K562 (cell line): Measurements from ENCODE around the gene USP2. TPM values are rescaled to one million over a fixed set of nuclear protein-coding genes. Genes with fewer than 3 reads are reported as not detected.

Source experiments
- CREB5 ChIP-seq: fragments of 250-450 bp; sonication (Bioruptor Pico); IDR thresholded peaks from 2 replicates; pipeline ENCODE4 v1.5.0; 2020; ENCODE audit warnings: mild to moderate bottlenecking
- EGR1 ChIP-seq: fragments of 450-650 bp; conservative IDR thresholded peaks from 2 replicates; pipeline ENCODE4 v1.6.1; 2017; ENCODE audit warnings: mild to moderate bottlenecking
- HCFC1 ChIP-seq: IDR thresholded peaks from 2 replicates; pipeline ENCODE4 v1.6.1; 2012; ENCODE audit warnings: low read depth, low read length, improper control_type of control experiment
- HNRNPK ChIP-seq: fragments of 200-400 bp; formaldehyde crosslinking; IDR thresholded peaks from one replicate; pipeline ENCODE4 v1.6.1; 2018; ENCODE audit warnings: mild to moderate bottlenecking, low read depth, low read length; ENCODE audit not compliant: poor library complexity, severe bottlenecking
- KLF16 ChIP-seq: IDR thresholded peaks from 2 replicates; pipeline ENCODE4 v1.6.1; 2016; ENCODE audit warnings: antibody characterized with exemption
- NCOA6 ChIP-seq: fragments of 450-650 bp; IDR thresholded peaks from 2 replicates; pipeline ENCODE4 v1.6.1; 2017; ENCODE audit warnings: mild to moderate bottlenecking
- SOX6 ChIP-seq: fragments of 450-650 bp; IDR thresholded peaks from 2 replicates; pipeline ENCODE4 v1.6.1; 2014; ENCODE audit warnings: mild to moderate bottlenecking
- SRSF7 ChIP-seq: fragments of 200-400 bp; formaldehyde crosslinking; optimal IDR thresholded peaks from 2 replicates; pipeline ENCODE3; 2017; ENCODE audit warnings: mild to moderate bottlenecking, low read depth, low read length
- TAF15 ChIP-seq: fragments of 200-400 bp; formaldehyde crosslinking; IDR thresholded peaks from 2 replicates; pipeline ENCODE4 v1.6.1; 2017; ENCODE audit warnings: mild to moderate bottlenecking, low read depth, low read length, moderate library complexity
- TBL1XR1 ChIP-seq, 2 experiments: IDR thresholded peaks; 2 replicates each; pipeline ENCODE4 v1.6.1; 2012; ENCODE audit warnings: improper control_type of control experiment in 2 of 2, low read length in 2 of 2, mild to moderate bottlenecking in 1 of 2
- ZNF311 ChIP-seq: fragments of 250-450 bp; sonication (Bioruptor Pico); IDR thresholded peaks from 2 replicates; pipeline ENCODE4 v1.4.0; 2020; ENCODE audit warnings: mild to moderate bottlenecking, moderate library complexity
- ZNF407 ChIP-seq: fragments of 450-650 bp; IDR thresholded peaks from 2 replicates; pipeline ENCODE4 v1.6.1; 2016; ENCODE audit warnings: low read depth
- polyA plus RNA-seq, 8 experiments: library from polyadenylated mRNA; depleted of rRNA in 4 of 8; stranded (reverse) in 5 of 8; unstranded in 3 of 8; fragments of >200 nt; fragmentation: Nextera tagmentation in 2 of 8; fragmentation: Illumina TruSeq in 1 of 8; extraction: Ambion mirVana in 2 of 8; extraction: Trizol in 1 of 8; gene quantifications; 2 replicates each; pipeline versions ENCODE4 v1.2.1 to v1.2.3, GENCODE V29; 2011 to 2014; ENCODE audit warnings: inconsistent platforms in 1 of 8, missing spikeins in 1 of 8
- total RNA-seq, 7 experiments: library from RNA; depleted of rRNA in 6 of 7; stranded (reverse); fragments of >200 nt in 6 of 7; fragmentation: Illumina TruSeq in 2 of 7; extraction: Trizol in 2 of 7; gene quantifications; 2 replicates each; pipeline versions ENCODE4 v1.2.1 to v1.2.3, GENCODE V29; 2011 to 2021; ENCODE audit warnings: low replicate concordance in 1 of 7
- TF ChIP-seq, protein P1 (sequence below): fragments of 250-450 bp; sonication (Bioruptor Pico); IDR thresholded peaks from 2 replicates; pipeline ENCODE4 v1.4.0; 2020; ENCODE audit warnings: mild to moderate bottlenecking, moderate library complexity
- TF ChIP-seq, protein P2 (sequence below): sonication (generic); formaldehyde crosslinking; IDR thresholded peaks from 2 replicates; pipeline ENCODE4 v1.8.0; 2022; ENCODE audit warnings: mild to moderate bottlenecking, missing genetic modification reagents

USP2 gene
- total and polyA plus RNA-seq, 9 of the 15 experiments (the other 6 are each of a cell fraction or from before 2014, with no cell fraction given) = 2.8 to 16.9 (median 3.9) TPM

- TF ChIP-seq, protein P1, sequence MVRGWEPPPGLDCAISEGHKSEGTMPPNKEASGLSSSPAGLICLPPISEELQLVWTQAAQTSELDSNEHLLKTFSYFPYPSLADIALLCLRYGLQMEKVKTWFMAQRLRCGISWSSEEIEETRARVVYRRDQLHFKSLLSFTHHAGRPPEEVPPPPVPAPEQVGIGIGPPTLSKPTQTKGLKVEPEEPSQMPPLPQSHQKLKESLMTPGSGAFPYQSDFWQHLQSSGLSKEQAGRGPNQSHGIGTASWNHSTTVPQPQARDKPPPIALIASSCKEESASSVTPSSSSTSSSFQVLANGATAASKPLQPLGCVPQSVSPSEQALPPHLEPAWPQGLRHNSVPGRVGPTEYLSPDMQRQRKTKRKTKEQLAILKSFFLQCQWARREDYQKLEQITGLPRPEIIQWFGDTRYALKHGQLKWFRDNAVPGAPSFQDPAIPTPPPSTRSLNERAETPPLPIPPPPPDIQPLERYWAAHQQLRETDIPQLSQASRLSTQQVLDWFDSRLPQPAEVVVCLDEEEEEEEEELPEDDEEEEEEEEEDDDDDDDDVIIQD (CRISPR knock-in tag) = no peak
- TF ChIP-seq CREB5 (CRISPR knock-in tag) (no peak), EGR1 (peak; percentile 46; the same call in 1 of the 2 replicates), HCFC1 (peak; percentile 45), HNRNPK (no peak), TBL1XR1 (IDR thresholded peaks at IDR 0.05; ENCODE audit: low read length in 2 of 2) (peak; percentile 9 to 66; a peak in 2 of 4 replicates), TAF15 (no peak), ZNF407 (no peak; the same call in 1 of the 2 replicates), KLF16 (0 out of 2 replicates have a peak, but pooled peaks have one; percentile 22), SRSF7 (no peak), ZNF311 (CRISPR knock-in tag) (no peak), NCOA6 (no peak), SOX6 (peak; percentile 68; the same call in 1 of the 2 replicates)
- TF ChIP-seq, protein P2, sequence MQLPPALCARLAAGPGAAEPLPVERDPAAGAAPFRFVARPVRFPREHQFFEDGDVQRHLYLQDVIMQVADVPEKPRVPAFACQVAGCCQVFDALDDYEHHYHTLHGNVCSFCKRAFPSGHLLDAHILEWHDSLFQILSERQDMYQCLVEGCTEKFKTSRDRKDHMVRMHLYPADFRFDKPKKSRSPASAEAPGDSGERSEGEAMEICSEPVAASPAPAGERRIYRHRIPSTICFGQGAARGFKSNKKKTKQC (CRISPR knock-in tag) = no peak
Observed at GRCh38 chr11:119381181-119381988, at the start of gene USP2 (continued).
